Parathyroid adenoma (tissue), 2 donors: ENCODE measurements around the gene DNAJC16.

Source experiments
- H2AFZ ChIP-seq: fragments of 300-600 bp; sonication (generic); one replicate; pipeline ENCODE4 v1.7.0; 2017; ENCODE audit warnings: antibody characterized with exemption, mild to moderate bottlenecking
- H3K27ac ChIP-seq: fragments of 300-600 bp; sonication (generic); one replicate; pipeline ENCODE4 v1.7.0; 2017
- H3K27me3 ChIP-seq: fragments of 300-600 bp; sonication (generic); one replicate; pipeline ENCODE4 v1.7.0; 2017; ENCODE audit warnings: low read length; ENCODE audit not compliant: control insufficient read depth, insufficient read depth
- H3K36me3 ChIP-seq: fragments of 300-600 bp; sonication (generic); one replicate; pipeline ENCODE4 v1.7.0; 2017; ENCODE audit warnings: low read length; ENCODE audit not compliant: control insufficient read depth, insufficient read depth
- H3K4me1 ChIP-seq: fragments of 300-600 bp; sonication (generic); one replicate; pipeline ENCODE4 v1.7.0; 2017; ENCODE audit warnings: control low read depth
- H3K4me2 ChIP-seq: fragments of 300-600 bp; sonication (generic); one replicate; pipeline ENCODE4 v1.7.0; 2017; ENCODE audit warnings: low read length
- H3K4me3 ChIP-seq: fragments of 300-600 bp; sonication (generic); one replicate; pipeline ENCODE4 v1.7.0; 2017; ENCODE audit warnings: low read depth, low read length
- H3K79me2 ChIP-seq: fragments of 300-600 bp; sonication (generic); one replicate; pipeline ENCODE4 v1.7.0; 2017; ENCODE audit warnings: control low read depth
- H3K9ac ChIP-seq: fragments of 300-600 bp; sonication (generic); one replicate; pipeline ENCODE4 v1.7.0; 2017; ENCODE audit warnings: mild to moderate bottlenecking
- H3K9me3 ChIP-seq: fragments of 300-600 bp; sonication (generic); one replicate; pipeline ENCODE4 v1.7.0; 2017; ENCODE audit warnings: low read length; ENCODE audit not compliant: control insufficient read depth
- CTCF ChIP-seq: fragments of 300-600 bp; sonication (generic); IDR thresholded peaks from one replicate; pipeline ENCODE4 v1.7.0; 2017; ENCODE audit warnings: antibody characterized with exemption, mild to moderate bottlenecking
- donor health status: primary hyperparathyroidism.

DNAJC16 gene

GRCh38 chr1:15557594-15557993 lies 30.9 kb downstream of the DNAJC16 start:
- H3K4me2 ChIP-seq = no peak overlapping the region

GRCh38 chr1:15558516-15558915 lies 31.9 kb downstream of the DNAJC16 start:
- Histone ChIP-seq H3K36me3 (no peaks in the 10 kb centered on the region), H2AFZ (no peak overlapping the region), H3K79me2 (no peaks in the 10 kb centered on the region), H3K9me3 (no peaks in the 10 kb centered on the region), H3K9ac (no peak overlapping the region), H3K27ac (peak overlapping the region; percentile 55), H3K27me3 (no peaks in the 10 kb centered on the region), H3K4me2 (no peak overlapping the region), H3K4me1 (no peaks in the 10 kb centered on the region), H3K4me3 (no peak overlapping the region)
- TF ChIP-seq CTCF = no peak

More at GRCh38 chr1:15557594-15557993, 30.9 kb downstream of the DNAJC16 start:
- Histone ChIP-seq H3K27me3 (no peaks in the 10 kb centered on the region), H2AFZ (no peak overlapping the region), H3K9ac (no peak overlapping the region), H3K4me1 (no peaks in the 10 kb centered on the region), H3K27ac (no peak overlapping the region), H3K36me3 (no peaks in the 10 kb centered on the region), H3K79me2 (no peaks in the 10 kb centered on the region), H3K4me3 (no peak overlapping the region), H3K9me3 (no peaks in the 10 kb centered on the region)
- TF ChIP-seq CTCF = no peak

GRCh38 chr1:15559189-15559810 lies 32.7 kb downstream of the DNAJC16 start:
- Histone ChIP-seq H3K4me3 (peak overlapping the region; percentile 20), H3K27ac (peak overlapping the region; percentile 55), H3K9ac (no peak overlapping the region), H3K9me3 (no peaks in the 10 kb centered on the region), H3K27me3 (no peaks in the 10 kb centered on the region), H3K4me2 (peak overlapping the region; percentile 10), H3K79me2 (no peaks in the 10 kb centered on the region), H2AFZ (peak overlapping the region; percentile 39), H3K4me1 (no peaks in the 10 kb centered on the region), H3K36me3 (no peaks in the 10 kb centered on the region)
- no peak for TF ChIP-seq CTCF

GRCh38 chr1:15568387-15569073 lies 41.9 kb downstream of the DNAJC16 start:
- Histone ChIP-seq H3K36me3 (no peaks in the 10 kb centered on the region), H3K4me2 (no peak overlapping the region), H3K27ac (no peak overlapping the region), H2AFZ (no peak overlapping the region), H3K27me3 (no peaks in the 10 kb centered on the region), H3K79me2 (no peaks in the 10 kb centered on the region), H3K4me1 (peaks cover 14% of the 10 kb centered on the region), H3K9me3 (no peaks in the 10 kb centered on the region), H3K9ac (no peak overlapping the region), H3K4me3 (no peak overlapping the region)
- no peak for TF ChIP-seq CTCF
